Loucy (cell line): ENCODE results near the gene GABBR2.

ENCODE experiments used
- H2AFZ ChIP-seq: fragments of 200-600 bp; sonication (generic); 2 replicates; pipeline ENCODE4 v1.6.0; 2016; ENCODE audit warnings: antibody characterized with exemption, mild to moderate bottlenecking, low read length, moderate library complexity
- H3F3A ChIP-seq: fragments of 200-600 bp; 2 replicates; pipeline ENCODE4 v1.6.0; 2016; ENCODE audit warnings: antibody characterized with exemption, low read depth, mild to moderate bottlenecking
- H3K27me3 ChIP-seq: fragments of 200-600 bp; sonication (generic); 2 replicates; pipeline ENCODE4 v1.6.1; 2014; ENCODE audit warnings: low read length, mild to moderate bottlenecking; ENCODE audit not compliant: insufficient read depth, poor library complexity, severe bottlenecking
- H3K36me3 ChIP-seq: fragments of 200-600 bp; sonication (generic); 2 replicates; pipeline ENCODE4 v1.6.1; 2016; ENCODE audit warnings: low read length; ENCODE audit not compliant: insufficient read depth
- H3K4me1 ChIP-seq: fragments of 200-600 bp; sonication (generic); 2 replicates; pipeline ENCODE4 v1.5.1; 2014; ENCODE audit warnings: low read length, mild to moderate bottlenecking; ENCODE audit not compliant: insufficient read depth, poor library complexity, severe bottlenecking
- H3K4me2 ChIP-seq: fragments of 200-600 bp; sonication (generic); 2 replicates; pipeline ENCODE4 v1.6.0; 2014; ENCODE audit warnings: antibody characterized with exemption, low read length, low read depth, mild to moderate bottlenecking; ENCODE audit not compliant: poor library complexity, severe bottlenecking
- H3K4me3 ChIP-seq: fragments of 200-600 bp; sonication (generic); 2 replicates; pipeline ENCODE4 v1.5.1; 2014; ENCODE audit warnings: low read length, mild to moderate bottlenecking, mixed read lengths; ENCODE audit not compliant: poor library complexity, severe bottlenecking
- H3K79me2 ChIP-seq: fragments of 200-600 bp; sonication (generic); 2 replicates; pipeline ENCODE4 v1.6.1; 2014; ENCODE audit warnings: low read length; ENCODE audit not compliant: insufficient read depth
- H3K9ac ChIP-seq: fragments of 200-600 bp; sonication (generic); 2 replicates; pipeline ENCODE4 v1.6.0; 2014; ENCODE audit warnings: mild to moderate bottlenecking, low read depth, low read length, moderate library complexity; ENCODE audit not compliant: poor library complexity, severe bottlenecking
- H3K9me2 ChIP-seq: fragments of 200-600 bp; sonication (generic); replicated peaks from 2 replicates; pipeline ENCODE4 v1.6.1; 2016; ENCODE audit warnings: low read depth, low read length, mixed read lengths
- H3K9me3 ChIP-seq: fragments of 200-600 bp; sonication (generic); 2 replicates; pipeline ENCODE4 v1.6.1; 2014; ENCODE audit warnings: mild to moderate bottlenecking, antibody characterized with exemption, low read length, low read depth; ENCODE audit not compliant: insufficient read depth
- H4K20me1 ChIP-seq: fragments of 200-600 bp; sonication (generic); 2 replicates; pipeline ENCODE4 v1.6.0; 2014; ENCODE audit warnings: antibody characterized with exemption, low read length, mild to moderate bottlenecking; ENCODE audit not compliant: insufficient read depth, poor library complexity, severe bottlenecking
- EZH2phosphoT487 ChIP-seq: fragments of 200-600 bp; IDR thresholded peaks from 2 replicates; pipeline ENCODE4 v1.6.1; 2018; ENCODE audit warnings: antibody characterized with exemption, mild to moderate bottlenecking, moderate library complexity, borderline replicate concordance
- TF ChIP-seq, protein P1 (sequence below): fragments of 200-600 bp; sonication (generic); conservative IDR thresholded peaks from 2 replicates; pipeline ENCODE4 v1.5.1; 2014; ENCODE audit warnings: mild to moderate bottlenecking, antibody characterized with exemption, low read length

Gene GABBR2

DNA sequence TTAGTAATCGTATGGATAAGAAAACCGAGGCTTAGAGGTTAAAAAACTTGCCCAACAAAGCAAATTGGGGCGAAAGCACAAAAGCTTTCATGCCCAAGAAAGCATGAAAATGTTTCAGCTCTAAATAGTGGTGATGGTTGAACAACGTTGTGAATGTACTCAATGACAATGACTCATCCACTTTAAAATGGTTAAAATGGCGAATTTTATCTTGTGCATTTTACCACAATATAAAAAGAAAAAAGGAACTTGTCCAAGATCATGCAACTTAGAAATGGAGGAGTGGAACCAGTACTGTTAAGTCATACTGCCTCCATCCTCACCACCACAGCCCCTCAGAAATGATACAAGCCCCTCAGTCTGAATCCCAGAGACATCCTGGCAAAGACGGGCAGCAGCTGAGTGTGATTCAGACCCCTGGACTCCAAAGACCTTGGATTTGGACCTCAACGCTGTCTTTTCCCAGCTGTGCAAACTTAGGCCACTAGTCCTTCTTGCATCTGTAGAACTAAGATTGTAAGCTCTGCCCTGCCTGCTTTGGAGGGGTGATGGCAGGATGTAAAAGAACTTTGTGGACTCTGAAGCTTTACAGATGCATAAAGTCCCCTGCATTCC lies 158.4 kb downstream of the GABBR2 start:
- Histone ChIP-seq H3K4me2 (no peak overlapping the region), H3K36me3 (no peaks in the 10 kb centered on the region), H3K27me3 (no peaks in the 10 kb centered on the region), H3K79me2 (no peaks in the 10 kb centered on the region), H3K4me3 (no peak overlapping the region), H3F3A (no peaks in the 10 kb centered on the region), H3K9me3 (no peaks in the 10 kb centered on the region), H3K9ac (no peak overlapping the region), H4K20me1 (no peaks in the 10 kb centered on the region), H2AFZ (no peak overlapping the region), H3K4me1 (no peaks in the 10 kb centered on the region), H3K9me2 (no peaks in the 10 kb centered on the region)
- TF ChIP-seq EZH2phosphoT487 = no peak
- TF ChIP-seq, protein P1, sequence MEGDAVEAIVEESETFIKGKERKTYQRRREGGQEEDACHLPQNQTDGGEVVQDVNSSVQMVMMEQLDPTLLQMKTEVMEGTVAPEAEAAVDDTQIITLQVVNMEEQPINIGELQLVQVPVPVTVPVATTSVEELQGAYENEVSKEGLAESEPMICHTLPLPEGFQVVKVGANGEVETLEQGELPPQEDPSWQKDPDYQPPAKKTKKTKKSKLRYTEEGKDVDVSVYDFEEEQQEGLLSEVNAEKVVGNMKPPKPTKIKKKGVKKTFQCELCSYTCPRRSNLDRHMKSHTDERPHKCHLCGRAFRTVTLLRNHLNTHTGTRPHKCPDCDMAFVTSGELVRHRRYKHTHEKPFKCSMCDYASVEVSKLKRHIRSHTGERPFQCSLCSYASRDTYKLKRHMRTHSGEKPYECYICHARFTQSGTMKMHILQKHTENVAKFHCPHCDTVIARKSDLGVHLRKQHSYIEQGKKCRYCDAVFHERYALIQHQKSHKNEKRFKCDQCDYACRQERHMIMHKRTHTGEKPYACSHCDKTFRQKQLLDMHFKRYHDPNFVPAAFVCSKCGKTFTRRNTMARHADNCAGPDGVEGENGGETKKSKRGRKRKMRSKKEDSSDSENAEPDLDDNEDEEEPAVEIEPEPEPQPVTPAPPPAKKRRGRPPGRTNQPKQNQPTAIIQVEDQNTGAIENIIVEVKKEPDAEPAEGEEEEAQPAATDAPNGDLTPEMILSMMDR = no peak

DNA sequence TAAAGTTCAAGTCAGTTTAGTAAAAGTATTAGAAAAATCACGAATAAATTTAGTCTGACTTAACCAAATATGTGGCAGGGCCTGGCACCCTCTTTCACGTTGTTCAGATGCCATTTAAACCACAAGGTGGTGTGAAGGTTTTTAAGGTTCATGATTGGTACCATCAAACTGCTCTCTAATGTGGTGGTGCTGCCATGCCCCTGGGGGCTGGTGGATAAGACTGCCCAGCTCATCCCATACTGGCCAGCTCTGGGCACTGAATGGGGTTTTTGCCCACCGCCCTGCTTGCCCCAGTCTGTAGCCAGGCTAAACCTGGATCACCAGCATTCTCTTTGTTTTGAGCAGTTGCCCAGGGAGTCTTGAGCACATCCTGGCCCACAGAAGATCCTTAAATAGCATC lies 159.3 kb downstream of the GABBR2 start:
- Histone ChIP-seq H3K27me3 (no peaks in the 10 kb centered on the region), H3K9ac (no peak overlapping the region), H4K20me1 (no peaks in the 10 kb centered on the region), H3K4me2 (no peak overlapping the region), H3K9me2 (no peaks in the 10 kb centered on the region), H3K9me3 (no peaks in the 10 kb centered on the region), H3K36me3 (no peaks in the 10 kb centered on the region), H3F3A (no peaks in the 10 kb centered on the region), H3K4me1 (no peaks in the 10 kb centered on the region), H3K79me2 (no peaks in the 10 kb centered on the region), H2AFZ (no peak overlapping the region), H3K4me3 (no peak overlapping the region)
- TF ChIP-seq, protein P1 = no peak
- no peak for TF ChIP-seq EZH2phosphoT487

DNA sequence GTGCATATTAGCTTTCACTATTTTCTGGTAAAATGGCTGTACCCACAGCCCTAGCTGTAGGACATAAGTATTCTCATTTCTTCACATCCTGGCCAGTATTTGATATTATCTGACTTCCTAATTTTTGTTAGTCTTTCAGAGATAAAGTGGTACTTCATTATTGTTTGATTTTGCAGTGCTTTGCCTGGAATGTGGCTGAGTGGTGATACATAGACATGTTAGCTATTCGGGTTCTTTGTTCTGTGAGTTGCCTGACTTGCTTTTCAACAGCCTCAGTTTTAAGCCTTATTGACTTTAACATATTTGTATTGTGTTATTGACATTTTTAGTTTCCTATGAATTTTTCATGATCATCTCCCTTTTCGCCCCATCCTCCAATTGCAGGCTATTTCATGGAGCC lies 161.1 kb downstream of the GABBR2 start:
- no peaks in the 10 kb centered on the region for H4K20me1 ChIP-seq
- no peak for TF ChIP-seq EZH2phosphoT487
- TF ChIP-seq, protein P1 = no peak
- H3K4me1 ChIP-seq = peaks cover 5% of the 10 kb centered on the region
- H3K4me2 ChIP-seq = no peak overlapping the region
- no peaks in the 10 kb centered on the region for H3K79me2 ChIP-seq
- no peak overlapping the region for H2AFZ ChIP-seq
- no peak overlapping the region for H3K4me3 ChIP-seq
- H3K27me3 ChIP-seq = no peaks in the 10 kb centered on the region
- no peaks in the 10 kb centered on the region for H3K9me2 ChIP-seq
- no peaks in the 10 kb centered on the region for H3F3A ChIP-seq
- H3K9me3 ChIP-seq = no peaks in the 10 kb centered on the region
- no peak overlapping the region for H3K9ac ChIP-seq
- H3K36me3 ChIP-seq = no peaks in the 10 kb centered on the region
